OCI-LY3 (cell line): Measurements from ENCODE around the gene MACO1.

Experiments
- CTCF ChIP-seq: fragments of 200-600, 300-600 bp; sonication (generic); IDR thresholded peaks from 2 replicates; pipeline ENCODE4 v1.5.1; 2014; ENCODE audit warnings: antibody characterized with exemption, low read length, low read depth
- EZH2phosphoT487 ChIP-seq: fragments of 200-600 bp; shearing (Covaris generic); IDR thresholded peaks from 2 replicates; pipeline ENCODE4 v1.6.1; 2018; ENCODE audit warnings: antibody characterized with exemption, mixed run types, low read depth

GRCh38 chr1:25439287-25439686, 8.6 kb downstream of the MACO1 start:
- TF ChIP-seq CTCF, result no peak
- TF ChIP-seq EZH2phosphoT487, result no peak
